ENCODE measurements around the gene PSMB7.

Gene PSMB7

GRCh38 chr9:124415102-124415851, at the start of gene PSMB7 (continued):
- TF ChIP-seq, protein P1, sequence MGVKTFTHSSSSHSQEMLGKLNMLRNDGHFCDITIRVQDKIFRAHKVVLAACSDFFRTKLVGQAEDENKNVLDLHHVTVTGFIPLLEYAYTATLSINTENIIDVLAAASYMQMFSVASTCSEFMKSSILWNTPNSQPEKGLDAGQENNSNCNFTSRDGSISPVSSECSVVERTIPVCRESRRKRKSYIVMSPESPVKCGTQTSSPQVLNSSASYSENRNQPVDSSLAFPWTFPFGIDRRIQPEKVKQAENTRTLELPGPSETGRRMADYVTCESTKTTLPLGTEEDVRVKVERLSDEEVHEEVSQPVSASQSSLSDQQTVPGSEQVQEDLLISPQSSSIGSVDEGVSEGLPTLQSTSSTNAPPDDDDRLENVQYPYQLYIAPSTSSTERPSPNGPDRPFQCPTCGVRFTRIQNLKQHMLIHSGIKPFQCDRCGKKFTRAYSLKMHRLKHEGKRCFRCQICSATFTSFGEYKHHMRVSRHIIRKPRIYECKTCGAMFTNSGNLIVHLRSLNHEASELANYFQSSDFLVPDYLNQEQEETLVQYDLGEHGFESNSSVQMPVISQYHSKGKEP (tag by site-specific recombination; IDR thresholded peaks at IDR 0.05) = 0 out of 2 replicates have a peak, but pooled peaks have one; percentile 20
- TF ChIP-seq ZNF560 (tag by site-specific recombination; IDR thresholded peaks at IDR 0.05; ENCODE audit: borderline replicate concordance) = no peak
- TF ChIP-seq ZNF549 (tag by site-specific recombination; IDR thresholded peaks at IDR 0.05) = no peak
- TF ChIP-seq IKZF3 (tag by site-specific recombination; IDR thresholded peaks at IDR 0.05) = no peak
- TF ChIP-seq ZNF830 (tag by site-specific recombination; IDR thresholded peaks at IDR 0.05; ENCODE audit: low read depth) = no peak
- no peak for TF ChIP-seq ZSCAN16 (tag by site-specific recombination; IDR thresholded peaks at IDR 0.05)
- TF ChIP-seq ZNF121 (tag by site-specific recombination; IDR thresholded peaks at IDR 0.05) = no peak
- TF ChIP-seq KLF17 (tag by site-specific recombination; IDR thresholded peaks at IDR 0.05) = 0 out of 2 replicates have a peak, but pooled peaks have one; percentile 55
- peak; percentile 90; the same call in 1 of the 2 replicates for TF ChIP-seq ZNF660 (tag by site-specific recombination; IDR thresholded peaks at IDR 0.05)
- no peak for TF ChIP-seq ZNF175 (tag by site-specific recombination; IDR thresholded peaks at IDR 0.05)
- TF ChIP-seq ZBTB17 (tag by site-specific recombination; IDR thresholded peaks at IDR 0.05) = no peak
- TF ChIP-seq ZNF555 (tag by site-specific recombination; conservative IDR thresholded peaks at IDR 0.05) = no peak
- no peak for TF ChIP-seq ZNF423 (tag by site-specific recombination; IDR thresholded peaks at IDR 0.05)
- peak; percentile 84 for TF ChIP-seq ZNF394 (tag by site-specific recombination; IDR thresholded peaks at IDR 0.05; ENCODE audit: borderline replicate concordance)
- no peak for TF ChIP-seq ZNF169 (tag by site-specific recombination; IDR thresholded peaks at IDR 0.05)
- TF ChIP-seq, protein P2, sequence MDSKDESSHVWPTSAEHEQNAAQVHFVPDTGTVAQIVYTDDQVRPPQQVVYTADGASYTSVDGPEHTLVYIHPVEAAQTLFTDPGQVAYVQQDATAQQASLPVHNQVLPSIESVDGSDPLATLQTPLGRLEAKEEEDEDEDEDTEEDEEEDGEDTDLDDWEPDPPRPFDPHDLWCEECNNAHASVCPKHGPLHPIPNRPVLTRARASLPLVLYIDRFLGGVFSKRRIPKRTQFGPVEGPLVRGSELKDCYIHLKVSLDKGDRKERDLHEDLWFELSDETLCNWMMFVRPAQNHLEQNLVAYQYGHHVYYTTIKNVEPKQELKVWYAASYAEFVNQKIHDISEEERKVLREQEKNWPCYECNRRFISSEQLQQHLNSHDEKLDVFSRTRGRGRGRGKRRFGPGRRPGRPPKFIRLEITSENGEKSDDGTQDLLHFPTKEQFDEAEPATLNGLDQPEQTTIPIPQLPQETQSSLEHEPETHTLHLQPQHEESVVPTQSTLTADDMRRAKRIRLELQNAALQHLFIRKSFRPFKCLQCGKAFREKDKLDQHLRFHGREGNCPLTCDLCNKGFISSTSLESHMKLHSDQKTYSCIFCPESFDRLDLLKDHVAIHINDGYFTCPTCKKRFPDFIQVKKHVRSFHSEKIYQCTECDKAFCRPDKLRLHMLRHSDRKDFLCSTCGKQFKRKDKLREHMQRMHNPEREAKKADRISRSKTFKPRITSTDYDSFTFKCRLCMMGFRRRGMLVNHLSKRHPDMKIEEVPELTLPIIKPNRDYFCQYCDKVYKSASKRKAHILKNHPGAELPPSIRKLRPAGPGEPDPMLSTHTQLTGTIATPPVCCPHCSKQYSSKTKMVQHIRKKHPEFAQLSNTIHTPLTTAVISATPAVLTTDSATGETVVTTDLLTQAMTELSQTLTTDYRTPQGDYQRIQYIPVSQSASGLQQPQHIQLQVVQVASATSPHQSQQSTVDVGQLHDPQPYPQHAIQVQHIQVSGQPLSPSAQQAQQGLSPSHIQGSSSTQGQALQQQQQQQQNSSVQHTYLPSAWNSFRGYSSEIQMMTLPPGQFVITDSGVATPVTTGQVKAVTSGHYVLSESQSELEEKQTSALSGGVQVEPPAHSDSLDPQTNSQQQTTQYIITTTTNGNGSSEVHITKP (tag by site-specific recombination; IDR thresholded peaks at IDR 0.05) = 0 out of 2 replicates have a peak, but pooled peaks have one; percentile 14
- TF ChIP-seq ZNF302 (tag by site-specific recombination; IDR thresholded peaks at IDR 0.05; ENCODE audit: low read depth) = no peak
- no peak for TF ChIP-seq ZNF521 (tag by site-specific recombination; IDR thresholded peaks at IDR 0.05)
- TF ChIP-seq ZNF776 (tag by site-specific recombination; IDR thresholded peaks at IDR 0.05; ENCODE audit: borderline replicate concordance) = no peak
- TF ChIP-seq ZNF37A (tag by site-specific recombination; IDR thresholded peaks at IDR 0.05) = no peak
- TF ChIP-seq KLF7 (tag by site-specific recombination; IDR thresholded peaks at IDR 0.05; ENCODE audit: borderline replicate concordance) = no peak
- TF ChIP-seq YY2 (tag by site-specific recombination; IDR thresholded peaks at IDR 0.05) = peak; percentile 88
- TF ChIP-seq ZNF792 (tag by site-specific recombination; IDR thresholded peaks at IDR 0.05) = no peak
- TF ChIP-seq ZFP37 (tag by site-specific recombination; IDR thresholded peaks at IDR 0.05) = peak; percentile 46; the same call in 1 of the 2 replicates
- TF ChIP-seq MEIS1 (CRISPR knock-in tag; IDR thresholded peaks at IDR 0.05; ENCODE audit: borderline replicate concordance) = no peak
- TF ChIP-seq ZNF701 (tag by site-specific recombination; IDR thresholded peaks at IDR 0.05) = no peak
- no peak for TF ChIP-seq ZNF645 (tag by site-specific recombination; IDR thresholded peaks at IDR 0.05)
- TF ChIP-seq ZNF600 (tag by site-specific recombination; IDR thresholded peaks at IDR 0.05) = no peak
- TF ChIP-seq ZNF221 (tag by site-specific recombination; IDR thresholded peaks at IDR 0.05; ENCODE audit: borderline replicate concordance) = no peak
- TF ChIP-seq, protein P3, sequence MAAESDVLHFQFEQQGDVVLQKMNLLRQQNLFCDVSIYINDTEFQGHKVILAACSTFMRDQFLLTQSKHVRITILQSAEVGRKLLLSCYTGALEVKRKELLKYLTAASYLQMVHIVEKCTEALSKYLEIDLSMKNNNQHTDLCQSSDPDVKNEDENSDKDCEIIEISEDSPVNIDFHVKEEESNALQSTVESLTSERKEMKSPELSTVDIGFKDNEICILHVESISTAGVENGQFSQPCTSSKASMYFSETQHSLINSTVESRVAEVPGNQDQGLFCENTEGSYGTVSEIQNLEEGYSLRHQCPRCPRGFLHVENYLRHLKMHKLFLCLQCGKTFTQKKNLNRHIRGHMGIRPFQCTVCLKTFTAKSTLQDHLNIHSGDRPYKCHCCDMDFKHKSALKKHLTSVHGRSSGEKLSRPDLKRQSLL (tag by site-specific recombination; IDR thresholded peaks at IDR 0.05) = 0 out of 2 replicates have a peak, but pooled peaks have one; percentile 36
- no peak for TF ChIP-seq ZNF670 (tag by site-specific recombination; IDR thresholded peaks at IDR 0.05; ENCODE audit: low read depth)
- no peak for TF ChIP-seq MZF1 (tag by site-specific recombination; IDR thresholded peaks at IDR 0.05; ENCODE audit: borderline replicate concordance)

Measured in HEK293 (cell line).